ENCODE data around the gene RAB11B.
"Not testable (repeated sequence)": the region's sequence is repeated elsewhere in the genome, so short reads cannot be mapped to it uniquely, and the experiment has no call there.

RAB11B gene

DNA sequence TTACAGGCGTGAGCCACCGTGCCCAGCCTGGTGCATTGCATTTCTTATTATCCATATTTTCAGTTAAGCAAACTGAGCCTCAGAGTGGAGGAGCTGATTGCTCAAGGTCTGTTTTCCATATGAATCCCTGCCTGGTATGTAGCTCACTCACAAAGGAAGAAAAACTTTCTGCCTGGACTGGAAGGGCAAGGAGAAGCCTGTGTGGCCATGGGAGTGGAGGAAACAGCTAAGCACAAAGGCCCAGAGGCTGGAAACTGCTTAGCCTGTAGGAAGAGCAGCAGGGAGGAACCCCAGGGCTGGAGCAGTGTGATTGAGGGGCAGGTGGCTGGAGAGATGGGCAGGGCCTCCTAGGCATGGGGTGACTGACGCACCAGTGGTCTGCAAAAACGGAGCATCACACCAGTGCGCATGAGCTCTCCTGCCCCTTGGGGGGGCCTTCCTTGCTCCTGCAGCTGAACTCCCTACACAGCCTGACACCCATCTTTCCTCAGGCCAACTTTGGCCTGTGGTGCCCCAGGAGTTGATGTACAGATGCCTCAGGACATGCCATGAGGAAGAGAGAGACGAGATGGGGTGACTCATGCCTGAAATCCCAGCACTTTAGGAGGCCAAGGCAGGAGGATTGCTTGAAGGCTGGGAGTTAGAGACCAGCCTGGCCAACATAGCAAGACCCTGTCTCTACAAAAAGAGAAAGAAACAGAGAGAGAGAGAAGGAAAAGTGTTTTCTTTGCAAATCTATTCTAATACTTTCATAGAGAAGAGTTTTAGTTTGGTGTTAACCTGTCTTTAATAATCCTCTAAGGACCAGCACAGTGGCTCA is 51.8 kb downstream of the RAB11B start:
- no peak for DNase-seq

DNA sequence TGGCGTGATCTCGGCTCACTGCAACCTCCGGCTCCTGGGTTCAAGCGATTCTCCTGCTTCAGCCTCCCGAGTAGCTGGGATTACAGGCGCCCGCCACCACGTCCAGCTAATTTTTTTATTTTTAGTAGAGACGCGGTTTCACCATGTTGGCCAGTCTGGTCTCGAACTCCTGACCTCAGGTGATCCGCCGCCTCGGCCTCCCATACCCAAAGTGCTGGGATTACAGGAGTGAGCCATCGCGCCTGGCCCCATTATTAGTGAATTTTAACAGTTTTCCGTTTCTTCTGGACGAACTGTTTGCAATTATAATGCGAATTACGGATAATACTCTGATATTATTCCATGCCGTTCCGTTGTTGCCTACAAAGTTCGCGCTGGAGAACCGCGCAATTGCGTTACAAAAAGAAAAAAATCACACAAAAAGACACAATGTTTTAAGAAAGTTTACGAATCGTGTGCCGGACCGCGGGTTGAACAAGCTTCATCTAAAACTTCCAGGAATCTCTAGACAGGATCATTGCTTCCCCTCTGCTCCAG is 54.0 kb downstream of the RAB11B start:
- not testable (repeated sequence) for DNase-seq

DNA sequence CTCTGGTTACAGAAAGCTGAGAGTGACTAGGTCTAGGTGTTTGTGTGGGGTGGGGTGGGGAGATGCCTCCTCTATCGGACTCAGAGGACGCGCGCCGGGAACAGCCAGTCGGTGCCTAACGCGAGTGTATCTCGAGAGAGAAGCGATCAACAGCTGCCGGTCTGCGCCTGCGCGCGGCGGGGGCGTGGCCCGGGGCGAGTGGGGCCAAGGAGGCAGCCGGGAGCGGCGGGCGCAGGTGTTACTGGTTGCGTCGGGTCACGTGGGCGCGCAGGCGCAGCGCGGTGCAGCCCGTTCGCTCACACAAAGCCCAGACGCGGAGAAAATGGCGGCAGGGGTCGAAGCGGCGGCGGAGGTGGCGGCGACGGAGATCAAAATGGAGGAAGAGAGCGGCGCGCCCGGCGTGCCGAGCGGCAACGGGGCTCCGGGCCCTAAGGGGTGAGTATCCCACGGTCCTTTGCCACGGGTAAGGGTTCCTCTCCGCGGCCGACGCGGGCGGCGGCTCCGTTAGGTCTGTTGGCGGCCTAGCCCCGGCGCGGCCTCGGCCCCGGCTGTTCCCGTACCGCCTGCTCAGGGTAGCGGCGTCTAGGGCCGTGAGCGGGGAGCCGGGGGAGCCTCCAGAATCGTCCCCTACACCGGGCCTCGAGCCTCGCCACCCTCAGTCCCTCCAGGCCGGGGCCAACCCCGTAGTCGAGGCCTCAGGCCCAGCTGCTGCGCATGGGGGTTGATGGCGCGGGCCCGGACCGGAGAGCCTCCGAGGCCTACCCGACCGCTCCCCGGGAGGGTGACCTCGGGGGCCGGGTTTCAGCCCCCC is 54.7 kb downstream of the RAB11B start, which contains the start of gene HNRNPM:
TSS of gene HNRNPM (plus strand) at position 299 of the 811 bp plus-strand sequence. CDS start at position 323, 24 bp downstream.
- peak; percentile 92 for DNase-seq

DNA sequence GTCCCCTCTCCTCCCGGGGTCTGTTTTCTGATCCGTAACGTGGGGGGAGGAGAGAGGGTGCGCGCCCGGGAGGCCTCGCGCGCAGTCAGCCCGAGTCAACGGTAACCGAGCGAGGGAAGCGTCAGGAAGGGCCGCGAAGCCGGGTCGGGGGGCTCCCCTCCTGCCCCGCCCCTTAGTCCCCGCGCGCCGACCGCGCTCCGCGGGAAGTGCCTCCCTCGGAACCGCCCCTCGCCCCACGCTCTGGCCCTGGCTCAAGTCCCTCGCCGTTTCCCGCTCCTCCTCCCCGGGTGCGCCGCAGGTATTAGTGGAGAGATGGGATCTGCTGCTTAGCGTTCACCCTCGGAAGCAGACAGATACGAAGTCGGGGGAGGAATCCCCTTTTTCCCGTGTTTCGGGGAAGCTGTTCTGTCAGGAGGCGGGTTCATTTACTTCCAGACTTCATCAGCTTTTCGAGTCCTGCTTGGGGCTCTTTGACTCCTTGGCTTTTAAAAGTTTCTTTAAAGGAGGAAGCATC is 55.4 kb downstream of the RAB11B start:
- peak; percentile 8 for DNase-seq

DNA sequence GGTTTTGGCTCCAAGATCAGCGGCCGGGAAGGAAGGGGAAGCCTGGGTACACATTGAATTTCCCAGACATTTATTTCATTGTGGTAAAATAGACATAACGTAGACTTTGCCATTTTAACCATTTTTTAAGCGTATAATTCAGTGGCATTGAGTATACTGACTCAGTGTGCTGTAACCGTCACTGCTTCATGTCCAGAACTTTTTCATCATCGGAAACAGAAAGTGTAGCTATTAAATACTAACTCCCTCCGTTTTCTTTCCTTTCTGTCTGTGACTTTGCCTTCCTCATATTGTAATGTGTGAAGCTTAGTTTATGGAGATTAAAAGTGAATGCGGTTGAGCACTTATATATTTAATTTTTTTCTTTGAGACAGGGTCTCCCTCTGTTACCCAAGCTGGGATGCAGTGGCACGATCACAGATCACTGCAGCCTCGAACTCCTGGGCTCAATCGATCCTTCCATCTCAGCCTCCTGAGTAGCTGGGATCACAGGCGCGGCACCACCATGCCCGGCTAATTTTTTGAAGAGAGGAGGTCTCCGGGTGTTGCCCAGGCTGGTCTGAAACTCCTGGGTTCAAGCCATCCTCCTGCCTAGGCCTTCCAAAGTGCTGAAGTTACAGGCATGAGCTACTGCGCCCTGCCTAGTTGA is 56.0 kb downstream of the RAB11B start:
- no peak for DNase-seq

DNA sequence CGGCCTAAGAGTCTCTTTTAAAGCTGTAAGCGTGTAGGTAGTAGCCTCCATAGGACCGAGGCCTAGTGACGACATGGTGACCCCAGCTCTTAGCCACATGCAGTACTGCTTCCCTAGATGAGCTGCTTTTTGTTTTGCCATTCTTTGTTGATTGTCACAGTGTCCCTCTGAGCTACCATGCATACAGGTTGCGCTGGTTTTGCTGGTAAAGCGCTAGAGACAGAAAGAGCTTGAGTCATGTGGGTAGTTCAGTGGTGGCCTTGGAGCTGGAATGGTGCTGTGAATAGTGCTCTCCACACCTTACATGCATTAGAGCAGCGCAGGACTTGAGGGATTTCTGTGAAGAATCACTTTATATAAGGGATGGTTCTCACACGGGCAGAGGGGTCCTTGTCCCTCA is 59.7 kb downstream of the RAB11B start:
- no peak for DNase-seq

DNA sequence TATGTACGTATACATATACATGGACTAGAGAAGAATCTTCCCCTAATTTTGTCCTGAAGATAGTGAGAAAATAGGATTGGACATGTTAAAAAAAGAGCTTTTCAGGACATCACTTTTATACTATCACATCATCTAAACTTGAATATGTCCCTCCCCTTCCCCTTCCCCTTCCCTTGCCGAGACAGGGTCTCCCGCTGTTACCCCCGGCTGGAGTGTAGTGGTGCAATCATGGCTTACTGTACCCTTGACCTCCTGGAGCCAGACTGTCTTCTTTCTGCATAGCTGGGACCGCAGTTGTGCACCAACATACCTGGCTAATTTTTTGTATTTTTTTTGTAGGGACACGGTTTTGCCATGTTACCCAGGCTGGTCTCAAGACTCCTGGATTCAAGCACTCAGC is 61.2 kb downstream of the RAB11B start:
- DNase-seq = no peak

DNA sequence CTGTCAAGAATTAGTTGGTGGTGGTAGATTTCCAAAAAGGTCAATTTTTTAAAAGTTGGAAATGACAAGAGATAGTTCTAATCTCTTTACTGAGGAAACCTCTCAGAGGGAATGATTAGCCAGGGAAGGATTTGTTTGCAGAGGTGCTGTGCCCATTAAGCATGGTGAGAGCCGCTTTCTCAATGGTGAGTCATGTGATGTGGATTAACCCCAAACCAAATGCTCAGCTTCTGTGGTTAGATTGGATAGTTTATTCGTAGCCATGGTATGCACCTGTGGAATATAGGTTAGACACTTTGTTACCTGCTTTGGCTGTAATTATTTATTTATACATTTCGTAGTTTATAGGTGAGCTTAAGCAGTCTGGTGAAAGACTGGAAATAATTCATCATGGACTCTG is 61.7 kb downstream of the RAB11B start:
- no peak for DNase-seq

DNA sequence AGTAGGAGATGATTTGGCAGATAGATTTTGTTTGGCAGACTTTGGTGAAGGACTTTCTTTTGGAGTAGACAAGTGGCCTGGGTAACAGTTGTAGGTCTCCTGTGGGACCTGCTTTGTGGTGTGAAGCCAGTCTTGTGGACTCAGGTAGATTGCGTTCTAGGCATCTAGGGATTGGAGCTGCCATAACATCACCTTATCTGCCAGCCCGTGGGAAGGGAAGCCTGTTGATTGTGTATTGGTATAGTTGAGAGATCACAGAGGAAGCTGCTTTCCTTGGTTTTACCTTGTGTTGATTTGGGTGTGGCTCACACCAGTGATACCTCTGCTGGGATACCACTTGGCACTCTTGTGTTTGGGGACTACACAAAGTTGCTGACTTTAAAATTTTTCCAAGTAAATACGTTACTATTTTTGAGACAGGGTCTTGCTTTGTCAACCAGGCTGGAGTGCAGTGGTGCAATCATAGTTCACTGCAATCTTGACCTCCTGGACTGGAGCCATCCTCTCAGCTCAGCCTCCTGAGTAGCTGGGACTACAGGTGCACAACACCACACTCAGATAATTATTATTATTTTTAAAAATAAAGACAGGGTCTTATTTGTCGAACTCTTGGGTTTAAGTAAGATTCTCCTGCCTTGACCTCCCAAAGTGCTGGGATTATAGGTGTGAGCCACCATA is 62.4 kb downstream of the RAB11B start:
- no peak for DNase-seq

DNA sequence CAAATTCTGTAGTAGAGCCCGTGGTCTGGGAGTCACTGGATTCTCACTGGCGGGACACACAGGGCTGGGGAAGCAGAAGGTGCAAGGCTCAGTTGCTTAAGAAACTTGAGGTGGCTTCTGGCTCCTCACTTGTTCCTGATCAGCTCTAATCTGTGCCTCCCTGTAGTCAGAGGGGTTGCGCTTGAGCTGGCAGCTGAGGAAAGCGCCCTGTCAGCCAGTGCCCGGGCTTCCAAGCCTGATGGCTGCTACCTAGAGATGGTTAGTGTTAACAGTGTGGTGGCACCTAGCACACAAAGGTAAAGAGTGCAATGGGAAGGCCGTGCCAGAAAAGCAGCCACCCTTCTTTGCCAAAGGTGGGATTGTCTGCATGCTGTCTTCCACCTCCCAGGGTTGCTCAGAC is 63.5 kb downstream of the RAB11B start:
- no peak for DNase-seq

Measured in NCI-H1048 (cell line).